Hypothalamus (tissue), 51 donors: ENCODE data around the gene SDK2.
"Not testable (repeated sequence)": the region's sequence is repeated elsewhere in the genome, so short reads cannot be mapped to it uniquely, and the experiment has no call there.

Experiments used
- DNase-seq, 51 donors: peaks; one replicate each; lab custom pipeline; 2025; lab: John Stamatoyannopoulos, UW

Gene SDK2

GRCh38 chr17:73494950-73495349 is 149.3 kb downstream of the SDK2 start:
- no peak for DNase-seq

- no peak for DNase-seq
Measured at GRCh38 chr17:73493956-73494926, 150.0 kb downstream of the SDK2 start.

- DNase-seq: peak in 1 of 51 donors; percentile 7
Measured at GRCh38 chr17:73492821-73493814, 151.1 kb downstream of the SDK2 start.

GRCh38 chr17:73492125-73492820 is 152.0 kb downstream of the SDK2 start:
- no peak for DNase-seq

- DNase-seq: no peak
Measured at GRCh38 chr17:73491648-73492047, 152.6 kb downstream of the SDK2 start.

GRCh38 chr17:73490851-73491250 is 153.4 kb downstream of the SDK2 start:
- DNase-seq: no peak

- DNase-seq: no peak
Measured at GRCh38 chr17:73489991-73490390, 154.3 kb downstream of the SDK2 start.

GRCh38 chr17:73489333-73489732 is 154.9 kb downstream of the SDK2 start:
- no peak for DNase-seq

GRCh38 chr17:73485130-73485529 is 159.1 kb downstream of the SDK2 start:
- DNase-seq: no peak

GRCh38 chr17:73482894-73483293 is 161.4 kb downstream of the SDK2 start:
- no peak for DNase-seq

GRCh38 chr17:73482251-73482716 is 162.0 kb downstream of the SDK2 start:
- no peak for DNase-seq

GRCh38 chr17:73481676-73482075 is 162.6 kb downstream of the SDK2 start:
- DNase-seq: no peak

GRCh38 chr17:73480740-73481139 is 163.5 kb downstream of the SDK2 start:
- DNase-seq: peak in 3 of 51 donors; percentile 9 to 23 (median 20)

- DNase-seq: no peak
Measured at GRCh38 chr17:73478768-73479424, 165.3 kb downstream of the SDK2 start.

- DNase-seq: no peak
Measured at GRCh38 chr17:73478334-73478733, 165.9 kb downstream of the SDK2 start.

- peak in 4 of 51 donors; percentile 10 to 23 (median 16) for DNase-seq
Measured at GRCh38 chr17:73476890-73477350, 167.3 kb downstream of the SDK2 start.

GRCh38 chr17:73474370-73474988 is 169.8 kb downstream of the SDK2 start:
- peak in 10 of 51 donors; percentile 6 to 77 (median 18) for DNase-seq

- DNase-seq: not testable (repeated sequence)
Measured at GRCh38 chr17:73472715-73473114, 171.5 kb downstream of the SDK2 start.

- DNase-seq: no peak
Measured at GRCh38 chr17:73471924-73472323, 172.3 kb downstream of the SDK2 start.
